HG02970 (cell line): ENCODE results near the gene KDM3B.
"Not testable (repeated sequence)": the region's sequence is repeated elsewhere in the genome, so short reads cannot be mapped to it uniquely, and the experiment has no call there.

ENCODE experiments used
- ATAC-seq: cut with Tn5 transposase; IDR thresholded peaks from one replicate; pipeline ENCODE4 v1.9.1; 2021; ENCODE audit warnings: mild to moderate bottlenecking, moderate library complexity, moderate number of reproducible peaks; ENCODE audit not compliant: unreplicated experiment, low FRiP score

The KDM3B gene, protein sequence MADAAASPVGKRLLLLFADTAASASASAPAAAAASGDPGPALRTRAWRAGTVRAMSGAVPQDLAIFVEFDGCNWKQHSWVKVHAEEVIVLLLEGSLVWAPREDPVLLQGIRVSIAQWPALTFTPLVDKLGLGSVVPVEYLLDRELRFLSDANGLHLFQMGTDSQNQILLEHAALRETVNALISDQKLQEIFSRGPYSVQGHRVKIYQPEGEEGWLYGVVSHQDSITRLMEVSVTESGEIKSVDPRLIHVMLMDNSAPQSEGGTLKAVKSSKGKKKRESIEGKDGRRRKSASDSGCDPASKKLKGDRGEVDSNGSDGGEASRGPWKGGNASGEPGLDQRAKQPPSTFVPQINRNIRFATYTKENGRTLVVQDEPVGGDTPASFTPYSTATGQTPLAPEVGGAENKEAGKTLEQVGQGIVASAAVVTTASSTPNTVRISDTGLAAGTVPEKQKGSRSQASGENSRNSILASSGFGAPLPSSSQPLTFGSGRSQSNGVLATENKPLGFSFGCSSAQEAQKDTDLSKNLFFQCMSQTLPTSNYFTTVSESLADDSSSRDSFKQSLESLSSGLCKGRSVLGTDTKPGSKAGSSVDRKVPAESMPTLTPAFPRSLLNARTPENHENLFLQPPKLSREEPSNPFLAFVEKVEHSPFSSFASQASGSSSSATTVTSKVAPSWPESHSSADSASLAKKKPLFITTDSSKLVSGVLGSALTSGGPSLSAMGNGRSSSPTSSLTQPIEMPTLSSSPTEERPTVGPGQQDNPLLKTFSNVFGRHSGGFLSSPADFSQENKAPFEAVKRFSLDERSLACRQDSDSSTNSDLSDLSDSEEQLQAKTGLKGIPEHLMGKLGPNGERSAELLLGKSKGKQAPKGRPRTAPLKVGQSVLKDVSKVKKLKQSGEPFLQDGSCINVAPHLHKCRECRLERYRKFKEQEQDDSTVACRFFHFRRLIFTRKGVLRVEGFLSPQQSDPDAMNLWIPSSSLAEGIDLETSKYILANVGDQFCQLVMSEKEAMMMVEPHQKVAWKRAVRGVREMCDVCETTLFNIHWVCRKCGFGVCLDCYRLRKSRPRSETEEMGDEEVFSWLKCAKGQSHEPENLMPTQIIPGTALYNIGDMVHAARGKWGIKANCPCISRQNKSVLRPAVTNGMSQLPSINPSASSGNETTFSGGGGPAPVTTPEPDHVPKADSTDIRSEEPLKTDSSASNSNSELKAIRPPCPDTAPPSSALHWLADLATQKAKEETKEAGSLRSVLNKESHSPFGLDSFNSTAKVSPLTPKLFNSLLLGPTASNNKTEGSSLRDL (N-terminal part only)

DNA sequence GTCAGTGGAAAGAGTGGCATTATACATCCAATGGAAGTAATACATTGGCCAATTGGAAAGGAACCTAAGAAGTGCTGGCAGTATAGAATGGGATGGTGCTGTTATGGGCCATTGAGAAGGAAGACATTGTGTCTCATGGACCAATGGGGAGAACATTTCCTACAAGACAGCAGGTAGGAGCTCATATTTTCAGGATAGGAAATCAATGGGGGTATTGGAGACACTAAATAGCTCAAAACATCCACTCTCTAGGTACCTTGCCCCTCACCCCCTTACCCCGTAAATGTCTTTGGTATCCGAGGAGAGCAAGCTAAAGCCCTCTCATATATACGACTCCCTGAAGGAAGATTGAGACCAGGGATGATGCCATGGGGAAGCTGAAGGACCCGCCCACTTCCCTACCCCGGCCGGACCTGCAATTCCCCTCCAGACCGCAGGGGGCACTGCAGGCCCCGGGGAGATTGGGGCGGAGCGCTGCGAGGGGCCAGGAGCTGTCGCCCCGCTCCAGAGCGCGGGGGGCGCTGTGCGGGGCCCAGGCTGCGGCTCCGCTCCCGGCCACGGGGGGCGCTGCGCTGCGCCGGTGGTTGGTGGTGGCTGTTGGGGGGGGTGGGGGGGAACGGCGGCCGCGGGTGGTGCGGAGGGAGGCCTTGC lies at the start of gene KDM3B:
KDM3B (plus strand) TSS at position 615 of the 651 bp plus-strand sequence. CDS start 111 bp downstream, outside the sequence.
- ATAC-seq = peak; percentile 71

DNA sequence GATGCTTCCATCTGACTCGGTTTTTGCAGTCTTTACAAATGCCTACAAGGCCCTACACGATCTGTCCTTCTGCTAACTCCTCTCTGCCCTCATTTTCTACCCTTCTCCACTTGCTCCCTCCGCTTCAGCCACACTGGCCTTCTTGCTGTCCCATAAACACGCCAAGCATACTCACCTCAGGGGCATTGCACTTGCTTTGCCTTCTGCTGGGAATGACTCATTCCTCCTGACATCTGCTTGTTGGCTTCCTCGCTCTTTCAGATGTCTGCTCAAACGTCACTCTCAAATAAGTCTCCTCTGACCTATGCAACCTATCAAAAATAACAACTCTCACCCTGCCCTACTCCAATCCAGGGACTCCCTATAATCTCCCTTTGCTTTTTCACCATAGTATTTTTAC lies 49.1 kb upstream of the KDM3B start:
- no peak for ATAC-seq

DNA sequence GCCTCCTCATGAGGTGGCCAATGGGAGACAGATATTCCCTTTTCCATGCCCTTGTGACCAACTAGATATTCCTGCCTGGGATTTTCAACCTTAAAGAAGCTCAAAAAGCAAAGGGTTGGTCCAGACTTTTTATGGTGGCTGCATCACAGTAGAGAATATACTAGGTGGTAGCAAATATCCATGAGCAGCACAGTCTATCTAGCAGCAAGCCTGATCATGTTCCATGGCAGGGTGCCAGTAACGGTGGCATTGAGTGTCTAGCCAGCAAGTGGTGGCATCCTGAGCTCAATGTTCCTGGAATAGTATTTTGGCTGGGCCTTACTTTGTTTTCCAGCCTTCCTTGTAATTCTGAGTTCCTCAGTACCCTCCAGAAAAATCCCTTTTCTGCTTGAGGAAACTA lies 46.7 kb upstream of the KDM3B start:
- no peak for ATAC-seq

- no peak for ATAC-seq
These were observed 36.7 kb upstream of the KDM3B start for GRCh38 chr5:138315751-138316278.

DNA sequence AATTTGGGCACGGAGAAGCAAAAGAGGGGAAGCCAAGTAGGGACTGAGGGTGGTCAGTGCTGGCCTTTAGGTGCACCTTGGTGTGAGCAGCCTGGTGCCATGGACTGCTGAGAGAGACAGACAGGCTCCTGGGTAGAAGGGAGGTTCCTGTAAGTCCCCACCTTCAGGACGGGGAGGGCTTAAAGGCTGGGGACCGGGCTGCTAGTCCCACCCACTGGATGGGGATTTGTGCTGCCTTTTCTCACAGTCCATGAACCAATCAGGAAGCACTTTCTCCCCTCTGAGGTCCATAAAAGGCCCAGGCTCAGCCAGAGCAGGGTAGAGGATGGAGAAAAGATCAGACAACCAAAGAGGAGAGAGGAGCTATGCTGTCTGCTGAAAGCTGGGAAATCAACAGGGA lies 36.1 kb upstream of the KDM3B start:
- no peak for ATAC-seq

DNA sequence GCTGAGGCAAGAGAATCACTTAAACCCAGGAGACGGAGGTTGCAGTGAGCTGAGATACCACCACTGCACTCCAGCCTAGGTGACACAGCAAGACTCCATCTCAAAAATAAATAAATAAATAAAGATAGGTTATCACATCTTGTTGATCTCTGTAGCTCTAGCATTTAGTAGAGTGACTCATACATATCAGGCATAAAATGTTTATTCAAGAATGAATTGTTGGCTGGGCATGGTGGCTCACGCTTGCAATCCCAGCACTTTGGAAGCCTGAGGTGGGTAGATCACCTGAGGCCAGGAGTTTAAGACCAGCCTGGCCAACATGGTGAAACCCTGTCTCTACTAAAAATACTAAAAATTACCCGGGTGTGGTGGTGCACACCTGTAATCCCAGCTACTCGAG lies 34.3 kb upstream of the KDM3B start:
- ATAC-seq = not testable (repeated sequence)

DNA sequence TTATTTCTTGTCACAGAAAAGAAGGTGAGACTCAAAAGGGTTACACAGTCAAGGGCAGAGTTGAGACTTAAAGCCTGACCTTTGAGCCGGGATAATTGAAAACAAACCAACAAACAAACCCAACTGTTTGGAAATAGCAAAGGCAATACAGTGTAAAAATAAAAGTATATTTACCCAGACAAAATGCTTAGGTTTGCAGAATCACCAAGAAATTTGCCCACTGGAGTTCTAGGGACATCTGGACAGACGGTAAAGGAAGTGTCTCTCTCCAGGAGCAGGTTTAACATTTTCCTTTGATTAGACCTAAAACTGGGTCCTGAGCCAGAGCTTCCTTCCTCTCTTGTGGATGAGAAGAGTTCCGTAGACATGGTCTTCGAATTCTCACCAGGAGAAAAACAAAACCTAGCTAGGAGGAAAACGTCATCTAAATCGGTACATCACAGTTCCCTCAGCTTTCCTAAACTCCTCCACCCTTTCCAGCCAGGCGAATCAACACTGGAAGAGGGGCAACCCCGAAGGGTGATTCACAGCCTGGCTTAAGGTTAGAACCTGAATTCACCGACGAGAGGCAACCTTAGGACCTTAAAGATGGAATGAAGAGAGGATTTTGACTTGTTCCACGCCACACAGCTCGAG lies 21.6 kb upstream of the KDM3B start:
- ATAC-seq = no peak

DNA sequence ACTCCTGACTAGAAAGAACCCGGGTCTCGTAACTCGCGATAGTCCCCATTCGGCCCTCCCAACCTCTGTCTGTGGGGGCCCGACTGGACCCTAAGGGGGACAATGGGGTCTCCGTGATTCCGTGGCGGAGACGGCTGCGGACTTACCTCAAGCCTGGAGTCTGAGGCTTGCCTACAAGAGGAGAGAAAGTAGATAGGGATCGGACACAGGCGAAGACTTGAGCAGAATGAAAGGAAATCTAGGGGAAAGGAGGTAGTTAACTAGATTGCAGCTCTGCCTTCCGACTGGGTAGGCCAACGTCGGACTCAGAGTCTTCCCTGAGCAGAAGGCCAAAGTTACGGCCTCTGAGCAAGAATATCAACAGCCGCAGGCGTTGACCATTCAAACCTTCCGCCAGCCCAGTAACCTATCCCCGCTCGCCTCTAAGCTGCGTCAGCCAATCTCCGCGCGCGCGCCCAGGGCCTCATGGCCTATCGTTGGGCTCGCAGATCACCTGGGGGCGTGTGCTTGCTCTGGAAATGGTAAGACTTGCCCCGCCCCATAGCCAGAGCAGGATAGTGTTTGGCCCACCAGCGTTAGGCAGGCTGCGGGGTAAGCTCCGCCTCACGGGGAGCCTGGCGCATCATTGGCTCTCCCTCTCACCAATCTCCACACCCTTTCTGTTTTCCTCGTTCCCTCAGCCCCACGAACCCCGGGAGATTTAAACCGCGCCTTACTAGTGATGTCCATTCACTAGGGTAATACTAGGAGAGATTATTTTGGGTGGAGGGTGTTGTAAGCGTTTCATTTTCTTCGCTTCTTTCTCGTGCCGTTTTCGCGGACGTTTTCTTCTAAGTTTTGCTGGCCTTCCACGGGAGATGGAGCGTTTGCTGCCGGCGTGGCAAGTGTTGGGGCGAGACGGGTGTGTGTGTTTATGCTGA lies 20.8 kb upstream of the KDM3B start, which contains the start of gene CDC25C:
CDC25C (minus strand) TSS at position 356 of the 920 bp plus-strand sequence. CDS start 624 bp downstream, outside the sequence.
- ATAC-seq = peak; percentile 99

DNA sequence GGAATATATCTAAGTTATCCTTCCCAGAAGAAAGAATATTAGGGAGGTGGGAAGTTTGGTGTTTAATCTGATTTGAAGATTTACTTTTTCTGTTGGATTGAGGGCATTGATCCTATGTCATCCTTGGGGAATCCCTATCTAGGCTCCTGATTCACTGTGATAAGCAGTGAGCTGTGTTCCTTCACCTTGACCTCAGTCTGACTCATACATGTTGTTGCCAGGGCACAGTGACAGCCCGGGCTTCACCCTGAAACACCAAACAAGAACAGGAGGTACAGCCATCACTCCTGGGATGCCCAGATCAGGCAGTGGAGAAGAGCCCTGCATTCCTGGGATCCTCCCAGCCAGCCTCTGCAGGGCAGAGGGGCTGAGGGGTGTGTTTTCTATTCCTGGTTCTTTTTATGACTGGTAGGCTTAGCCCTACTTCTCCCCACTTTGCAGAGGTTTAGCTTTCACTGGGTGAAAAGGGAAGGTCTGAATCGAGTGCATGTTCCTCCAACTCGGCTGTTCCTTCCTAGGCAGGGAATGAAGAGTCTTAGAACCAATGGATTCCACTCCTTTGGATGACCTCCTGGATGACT lies 17.5 kb upstream of the KDM3B start:
- no peak for ATAC-seq

- ATAC-seq = peak; percentile 9
These were observed 15.4 kb upstream of the KDM3B start for GRCh38 chr5:138336952-138337684.

GRCh38 chr5:138337685-138338410 lies 14.6 kb upstream of the KDM3B start, which contains the start of gene FAM53C:
Gene FAM53C, plus strand, starts transcription at chr5:138338266. Its CDS starts 3,070 bp downstream, at chr5:138341336.
- peak; percentile 78 for ATAC-seq

DNA sequence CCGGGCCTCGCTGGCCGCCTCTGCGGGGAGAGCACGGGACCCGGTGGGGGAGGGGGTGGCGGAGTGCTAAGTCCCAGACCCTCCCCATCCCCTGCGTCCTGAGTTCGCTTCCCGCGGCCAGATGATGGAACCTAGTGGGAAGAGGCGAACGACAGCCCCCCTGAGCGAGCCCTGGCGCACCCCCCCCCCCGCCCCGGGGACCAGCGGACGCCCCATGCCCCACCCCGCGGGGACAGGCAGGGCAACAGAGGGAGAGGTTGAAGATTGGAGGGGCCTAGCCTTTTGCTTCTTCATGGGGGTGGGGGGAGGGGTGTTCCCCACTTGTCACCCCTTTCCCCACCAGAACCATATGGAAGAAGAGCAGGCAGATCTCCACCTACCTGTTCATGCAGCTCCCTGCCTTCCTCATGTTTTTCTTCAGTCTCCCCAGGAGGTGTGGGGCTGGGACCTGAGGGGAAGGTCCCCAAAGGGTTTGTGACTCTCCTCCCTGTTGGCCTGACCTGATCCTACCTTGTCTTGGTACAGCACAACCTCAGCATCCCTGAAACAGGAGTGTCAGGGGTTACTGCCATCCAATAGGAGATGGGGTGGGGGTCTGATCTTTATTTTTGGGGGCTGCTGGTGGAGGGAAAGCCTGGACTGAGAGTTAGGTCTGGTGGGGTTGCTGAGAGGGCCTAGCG lies 13.9 kb upstream of the KDM3B start:
- peak; percentile 7 for ATAC-seq

- no peak for ATAC-seq
These were observed 13.4 kb upstream of the KDM3B start for GRCh38 chr5:138339091-138339456.

- ATAC-seq = no peak
These were observed 13.0 kb upstream of the KDM3B start for GRCh38 chr5:138339464-138339863.

- ATAC-seq = no peak
These were observed 12.5 kb upstream of the KDM3B start for GRCh38 chr5:138340008-138340407.
